GM21723 (cell line): ENCODE data around the gene EPAS1.
"Not testable (repeated sequence)": the region's sequence is repeated elsewhere in the genome, so short reads cannot be mapped to it uniquely, and the experiment has no call there.

Experiments used
- ATAC-seq: cut with Tn5 transposase; IDR thresholded peaks from one replicate; pipeline ENCODE4 v1.9.1; 2021; ENCODE audit warnings: mild to moderate bottlenecking, moderate library complexity; ENCODE audit not compliant: unreplicated experiment

The EPAS1 gene

GRCh38 chr2:46381871-46382270 lies 84.7 kb downstream of the EPAS1 start:
- ATAC-seq: no peak

DNA sequence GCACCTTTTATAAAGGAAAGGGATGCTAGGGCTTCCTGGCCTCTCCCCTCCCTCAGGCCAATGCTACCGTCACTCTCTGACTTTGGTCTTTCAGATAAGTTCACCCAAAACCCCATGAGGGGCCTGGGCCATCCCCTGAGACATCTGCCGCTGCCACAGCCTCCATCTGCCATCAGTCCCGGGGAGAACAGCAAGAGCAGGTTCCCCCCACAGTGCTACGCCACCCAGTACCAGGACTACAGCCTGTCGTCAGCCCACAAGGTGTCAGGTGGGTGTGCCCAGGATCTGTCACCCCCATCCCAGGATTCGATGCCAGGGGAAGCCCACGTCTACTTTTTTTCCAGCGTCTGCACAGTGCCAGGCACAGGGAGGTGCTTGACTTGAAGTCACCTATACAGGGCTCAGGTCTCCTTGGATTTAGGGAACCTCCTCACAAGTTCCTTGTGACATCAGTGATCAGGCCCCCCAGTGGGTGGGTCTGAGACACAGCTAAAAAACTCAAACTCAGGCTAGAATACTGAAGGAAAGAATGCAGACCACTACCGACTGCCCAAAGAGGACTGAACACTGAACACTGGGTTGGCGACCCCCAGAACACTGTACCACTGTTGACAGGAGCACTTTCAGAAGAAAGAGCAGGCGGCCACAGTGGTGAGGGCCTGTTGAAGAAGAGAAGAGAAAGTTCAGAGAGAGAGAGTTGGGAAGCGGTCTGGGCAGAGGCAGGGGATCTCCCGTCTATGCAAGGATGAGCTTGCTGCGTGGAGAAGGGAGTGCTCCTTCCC lies 85.3 kb downstream of the EPAS1 start:
- ATAC-seq: no peak

GRCh38 chr2:46383113-46383395 lies 85.8 kb downstream of the EPAS1 start:
- ATAC-seq: no peak

DNA sequence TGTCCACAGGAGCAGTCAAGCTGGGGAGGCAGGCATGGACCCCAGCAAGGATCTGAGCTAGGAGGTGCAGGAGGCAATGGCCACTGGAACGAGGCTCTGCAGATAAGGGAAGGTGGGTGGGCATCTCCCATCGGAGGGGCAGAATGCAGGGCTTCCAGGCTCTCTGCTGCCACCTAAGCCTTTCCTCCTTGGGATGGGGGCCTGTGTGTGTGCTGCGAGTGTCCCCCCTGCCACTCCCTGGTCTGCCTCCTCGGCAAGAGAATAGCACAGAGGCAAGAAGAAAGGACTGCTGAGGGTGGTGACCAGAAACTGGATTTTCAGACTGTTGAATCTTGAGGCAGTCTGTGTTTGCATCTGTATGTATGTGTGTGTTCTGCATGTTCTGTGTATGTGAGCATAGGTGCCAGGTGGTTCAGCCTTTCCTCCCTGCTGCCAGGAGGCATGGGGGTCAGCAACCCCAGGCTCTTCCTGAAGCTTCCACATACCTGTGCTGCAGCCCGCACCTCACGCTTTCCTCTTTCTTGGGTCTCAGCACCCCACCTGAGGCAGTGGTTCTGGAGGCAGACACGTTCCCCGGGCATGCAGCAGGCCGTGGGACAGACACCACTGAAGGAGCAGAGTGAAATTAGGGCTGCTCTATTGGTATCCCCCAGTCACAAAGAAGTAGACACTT lies 86.7 kb downstream of the EPAS1 start:
- no peak for ATAC-seq

- ATAC-seq: no peak
These were observed 87.2 kb downstream of the EPAS1 start for GRCh38 chr2:46384457-46384815.

DNA sequence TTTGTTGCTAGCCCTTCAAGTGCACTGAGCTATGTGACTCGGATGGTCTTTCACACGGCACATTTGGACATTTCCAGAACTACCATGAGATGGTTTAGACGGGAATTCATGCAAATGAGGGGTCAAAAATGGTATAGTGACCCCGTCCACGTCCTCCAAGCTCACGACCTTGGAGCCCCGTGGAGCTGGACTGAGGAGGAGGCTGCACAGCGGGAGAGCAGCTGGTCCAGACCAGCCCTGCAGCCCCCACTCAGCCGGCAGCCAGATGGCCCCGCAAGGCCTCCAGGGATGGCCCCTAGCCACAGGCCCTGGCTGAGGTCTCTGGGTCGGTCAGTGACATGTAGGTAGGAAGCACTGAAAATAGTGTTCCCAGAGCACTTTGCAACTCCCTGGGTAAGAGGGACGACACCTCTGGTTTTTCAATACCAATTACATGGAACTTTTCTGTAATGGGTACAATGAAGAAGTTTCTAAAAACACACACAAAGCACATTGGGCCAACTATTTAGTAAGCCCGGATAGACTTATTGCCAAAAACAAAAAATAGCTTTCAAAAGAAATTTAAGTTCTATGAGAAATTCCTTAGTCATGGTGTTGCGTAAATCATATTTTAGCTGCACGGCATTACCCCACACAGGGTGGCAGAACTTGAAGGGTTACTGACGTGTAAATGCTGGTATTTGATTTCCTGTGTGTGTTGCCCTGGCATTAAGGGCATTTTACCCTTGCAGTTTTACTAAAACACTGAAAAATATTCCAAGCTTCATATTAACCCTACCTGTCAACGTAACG lies 88.8 kb downstream of the EPAS1 start:
- ATAC-seq: no peak

DNA sequence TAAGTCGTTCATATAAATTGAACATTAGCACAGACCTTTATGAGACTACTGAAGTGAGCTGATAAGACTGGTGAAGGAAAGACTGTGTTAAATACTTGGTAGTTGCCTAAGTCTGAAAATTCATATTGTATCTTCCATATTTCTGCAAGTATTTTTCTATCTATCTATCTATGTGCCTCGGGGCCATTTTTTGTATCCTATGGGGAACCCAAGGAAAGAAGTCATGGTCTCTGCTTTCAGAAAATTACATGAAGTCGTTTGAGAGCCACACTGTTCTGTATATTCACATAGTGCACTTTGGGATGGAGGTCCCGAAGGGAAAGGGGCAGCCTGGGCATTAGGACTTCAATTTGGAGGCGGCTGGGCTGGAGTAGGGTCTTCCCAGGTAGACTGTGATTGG lies 89.6 kb downstream of the EPAS1 start:
- ATAC-seq: no peak

GRCh38 chr2:46387292-46387691 lies 90.1 kb downstream of the EPAS1 start:
- ATAC-seq: no peak

DNA sequence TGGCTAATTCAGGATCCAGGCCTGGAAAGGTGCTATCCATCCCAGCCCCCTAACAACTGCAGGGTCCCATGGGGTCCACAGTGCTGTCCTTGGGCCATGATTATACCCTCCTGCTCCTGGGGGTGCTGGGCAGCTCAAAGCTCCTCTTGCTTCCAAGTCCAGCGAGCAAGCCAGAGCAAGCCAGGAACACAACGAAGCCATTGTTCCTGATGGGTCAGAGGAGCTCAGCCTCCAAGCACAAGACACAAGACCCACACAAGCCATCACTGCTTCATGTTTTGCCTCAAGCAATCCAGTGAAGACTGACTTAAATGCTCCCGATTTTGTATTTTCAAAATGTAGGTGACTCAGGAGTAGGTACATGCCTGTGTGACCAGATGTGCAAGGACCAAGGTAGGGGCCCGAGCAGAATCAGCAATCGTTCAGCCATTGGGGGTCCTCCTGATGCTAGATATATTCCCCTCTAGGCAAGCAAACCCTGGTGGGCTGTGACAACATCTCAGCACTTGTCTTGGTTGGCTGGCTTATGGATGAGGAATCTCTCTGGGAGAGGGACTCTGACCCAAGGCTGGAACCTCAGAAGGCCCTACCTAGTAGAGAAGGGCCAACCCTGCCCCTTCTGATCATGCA lies 90.8 kb downstream of the EPAS1 start:
- ATAC-seq: no peak

DNA sequence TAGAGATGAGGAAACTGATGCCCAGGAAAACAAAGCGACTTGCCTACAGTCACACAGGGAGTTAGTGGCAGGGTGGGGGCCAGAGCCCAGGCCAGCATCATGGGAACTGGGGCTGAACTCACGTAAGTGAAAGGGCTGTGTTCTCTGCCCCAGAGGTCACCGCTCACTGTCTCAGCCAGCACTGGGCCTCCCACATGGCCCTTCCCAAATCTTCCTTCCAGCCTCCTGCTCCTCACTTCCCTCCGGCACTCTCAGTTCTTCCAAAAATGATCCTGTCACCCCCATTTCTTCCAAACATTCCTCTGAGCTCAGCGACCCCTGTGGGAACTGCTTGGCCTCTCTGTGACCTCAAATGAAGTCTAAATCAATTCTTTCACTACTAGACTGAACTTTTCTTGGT lies 91.7 kb downstream of the EPAS1 start:
- no peak for ATAC-seq

- no peak for ATAC-seq
These were observed 92.3 kb downstream of the EPAS1 start for GRCh38 chr2:46389417-46389916.

DNA sequence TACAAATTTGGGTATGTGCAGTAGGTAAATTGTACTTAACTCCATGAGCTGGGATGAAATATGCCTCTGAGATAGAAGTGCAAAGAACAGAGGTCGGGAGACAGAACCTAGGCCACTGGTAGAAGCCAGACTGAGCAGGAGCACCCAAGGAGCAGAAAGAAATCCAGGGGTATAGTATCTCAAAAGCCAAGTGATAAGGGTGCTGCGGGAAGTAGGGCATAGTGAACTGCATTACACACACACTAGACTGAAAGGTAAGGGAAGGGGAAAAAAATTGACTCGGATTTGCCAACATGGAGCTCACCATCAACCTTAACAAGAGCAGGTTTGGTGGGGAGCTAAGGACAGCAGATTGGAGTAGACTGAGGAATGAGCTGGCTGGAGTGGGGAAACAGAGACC lies 92.8 kb downstream of the EPAS1 start:
- no peak for ATAC-seq

DNA sequence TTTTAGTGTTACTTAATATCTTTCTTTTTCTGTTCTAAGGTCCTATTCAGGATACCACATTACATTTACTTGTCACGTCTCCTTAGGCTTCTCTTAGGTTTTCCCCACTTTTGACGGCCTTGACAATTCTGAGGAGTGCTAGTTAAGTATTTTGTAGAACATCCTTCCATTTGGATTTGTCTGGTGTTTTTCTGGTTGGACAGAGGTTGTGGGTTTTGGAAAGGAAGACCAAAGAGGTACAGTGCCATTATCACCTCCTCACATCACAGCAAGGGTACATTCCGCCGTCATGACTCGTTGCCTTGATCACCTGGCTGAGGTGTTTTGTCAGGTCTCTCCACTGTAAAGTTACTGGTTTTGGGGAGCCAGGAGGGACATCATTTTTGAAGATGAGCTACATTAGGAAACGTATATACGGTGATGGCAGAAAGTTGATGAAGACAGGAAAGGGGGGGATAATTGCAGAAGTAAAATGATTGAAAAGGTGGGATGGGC lies 93.7 kb downstream of the EPAS1 start:
- no peak for ATAC-seq

DNA sequence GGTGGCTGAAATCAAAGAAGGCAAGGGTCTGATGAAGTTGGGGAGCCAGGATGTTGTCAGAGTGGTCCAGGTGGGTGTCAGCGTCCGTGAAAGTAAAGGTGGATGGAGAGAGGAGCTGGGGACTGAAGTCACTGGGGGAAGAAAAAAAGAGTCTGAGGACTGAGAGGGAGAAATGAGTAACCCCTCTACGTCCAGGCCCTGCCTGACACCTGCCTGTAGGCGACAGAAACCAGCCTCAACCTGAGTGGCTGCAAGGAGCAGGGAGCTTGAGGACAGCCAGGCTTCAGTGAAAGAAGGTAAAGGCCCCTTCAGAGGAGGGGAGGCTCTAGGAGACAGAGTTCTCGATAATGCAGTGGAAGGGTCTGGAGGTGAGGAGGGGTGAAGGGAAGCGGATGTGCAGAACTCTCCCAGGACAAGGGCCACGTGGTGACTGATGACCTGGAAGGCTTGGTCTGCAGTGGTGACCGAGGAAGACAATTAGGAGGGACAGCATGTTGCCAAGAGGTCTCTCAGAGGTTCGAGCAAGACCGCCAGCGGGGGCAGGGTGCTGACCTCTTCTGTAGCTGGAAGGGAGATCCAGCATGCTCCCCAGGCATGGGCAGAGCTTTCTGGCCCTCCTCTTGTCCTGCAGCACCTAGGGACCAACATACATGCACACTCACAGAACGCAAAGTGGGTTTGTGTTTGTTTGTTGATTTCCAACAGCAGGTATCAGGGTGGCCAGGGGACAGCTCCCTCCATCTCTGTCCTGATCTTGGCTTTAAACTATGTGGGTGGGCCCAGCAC lies 95.5 kb downstream of the EPAS1 start:
- no peak for ATAC-seq

- no peak for ATAC-seq
These were observed 96.2 kb downstream of the EPAS1 start for GRCh38 chr2:46393347-46393820.

- no peak for ATAC-seq
These were observed 96.7 kb downstream of the EPAS1 start for GRCh38 chr2:46393865-46394264.

- ATAC-seq: no peak
These were observed 97.7 kb downstream of the EPAS1 start for GRCh38 chr2:46394649-46395510.

DNA sequence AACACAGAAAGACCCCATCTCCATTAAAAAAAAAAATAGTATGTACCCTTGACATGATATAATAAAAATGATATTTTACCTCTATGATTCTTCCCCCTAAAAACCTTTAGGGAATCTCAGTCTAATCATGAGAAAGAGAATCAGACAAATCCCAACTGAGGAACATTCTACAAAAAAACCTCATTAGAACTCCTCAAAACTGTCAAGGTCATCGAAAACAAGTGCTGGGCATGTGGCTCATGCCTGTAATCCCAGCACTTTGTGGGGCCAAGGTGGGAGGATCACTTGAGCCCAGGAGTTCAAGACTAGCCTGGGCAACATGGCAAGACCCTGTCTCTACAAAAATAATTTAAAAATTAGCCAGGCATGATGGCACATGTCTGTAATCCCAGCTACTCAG lies 98.5 kb downstream of the EPAS1 start:
- not testable (repeated sequence) for ATAC-seq

GRCh38 chr2:46400016-46400415 lies 102.8 kb downstream of the EPAS1 start:
- ATAC-seq: no peak
